Thyroid gland (tissue), 4 donors: Measurements from ENCODE around the gene LSM4.

Experiments
- CTCF ChIP-seq, 6 experiments: fragments of 200-600 bp in 3 of 6; fragments of 450-650 bp in 3 of 6; sonication (generic) in 3 of 6; IDR thresholded peaks; one replicate each; pipeline ENCODE4 v1.5.1; 2016 to 2019; ENCODE audit warnings: antibody characterized with exemption in 6 of 6, mild to moderate bottlenecking in 2 of 6, inconsistent platforms in 1 of 6, moderate library complexity in 1 of 6
- POLR2A ChIP-seq, 2 donors: fragments of 450-650 bp; IDR thresholded peaks; one replicate each; pipeline ENCODE4 v1.6.1; 2017; ENCODE audit warnings: antibody characterized with exemption in 2 of 2, mild to moderate bottlenecking in 2 of 2, moderate library complexity in 1 of 2

GRCh38 chr19:18259893-18260292, 63.0 kb downstream of the LSM4 start:
- TF ChIP-seq CTCF (IDR thresholded peaks at IDR 0.05) (no peak), POLR2A (IDR thresholded peaks at IDR 0.05) (no peak)
